Measurements from ENCODE around the gene GALNT18. TPM values are rescaled to one million over a fixed set of nuclear protein-coding genes. Genes with fewer than 3 reads are reported as not detected.

The GALNT18 gene
- total and polyA plus RNA-seq, 2 of the 4 experiments (the other 2 are of a cell fraction): 9.5 to 11.3 TPM

DNA sequence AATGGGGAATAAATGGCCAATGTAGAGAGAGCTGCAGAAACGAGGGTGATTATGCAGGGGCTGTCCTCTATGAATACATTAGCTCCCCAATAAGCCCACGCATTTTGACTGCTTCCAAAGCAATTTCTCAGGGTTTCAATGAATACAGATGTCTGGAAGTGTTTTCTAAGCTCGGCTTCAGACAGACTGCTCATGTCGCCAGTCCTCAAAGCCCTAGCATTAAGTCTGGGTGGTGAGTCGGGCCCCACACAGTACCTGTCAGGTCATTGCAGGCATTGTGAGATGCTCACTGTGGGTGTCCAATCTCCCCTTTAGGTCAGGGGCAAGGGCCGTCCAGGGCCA lies 250.9 kb downstream of the GALNT18 start:
- no peak overlapping the region for H3K56ac ChIP-seq (ENCODE audit: extremely low read depth, insufficient read depth, low read length)
- in situ Hi-C loops (cut with MboI; ENCODE audit: low sequenced_read_pairs) (no loop called here), dilution Hi-C loops (cut with HindIII; ENCODE audit: low sequenced_read_pairs, unreplicated experiment) (no loop called here), intact Hi-C loops (cut with micrococcal nuclease) (no loop called here)
- no peak for TF ChIP-seq CHD1 (IDR thresholded peaks at IDR 0.05; ENCODE audit: low read depth, low read length)
- TF ChIP-seq SMC3 (IDR thresholded peaks at IDR 0.05; ENCODE audit: low read depth, low read length): no peak
- no peak for TF ChIP-seq BHLHE40 (IDR thresholded peaks at IDR 0.05; ENCODE audit: low read depth, low read length)
- TF ChIP-seq POLR2A (IDR thresholded peaks at IDR 0.05; ENCODE audit: low read depth, low read length): no peak
- no peak for TF ChIP-seq NFE2L2 (IDR thresholded peaks at IDR 0.05; ENCODE audit: low read depth, low read length)
- no peaks in the 10 kb centered on the region for H3K9me3 ChIP-seq (ENCODE audit: control insufficient read depth, insufficient read depth, low read length)
- ChIA-PET CTCF (interaction anchor here (0.8 kb wide), 1 partner anchor 19 kb away, joined by 3 read pairs; no protein-coding TSS in a partner anchor), POLR2A (ENCODE audit: unreplicated experiment) (no interaction called here)
- H2BK20ac ChIP-seq (ENCODE audit: low read depth, low read length): no peak overlapping the region
- H3K9ac ChIP-seq (ENCODE audit: low read depth, low read length): no peak overlapping the region
- WGBS, 2 experiments (ENCODE audit: extremely low coverage in 2 of 2, insufficient read length in 1 of 2): no CpG with 5 or more reads among the region's 6 CpGs
- no peak overlapping the region for H3K23ac ChIP-seq (ENCODE audit: low read depth, low read length)
- H2BK5ac ChIP-seq (ENCODE audit: low read depth, low read length, poor library complexity, severe bottlenecking): no peak overlapping the region
- no peaks in the 10 kb centered on the region for H3K79me1 ChIP-seq (ENCODE audit: low read depth in 1 of 2, low read length in 2 of 2)
- H3K18ac ChIP-seq (ENCODE audit: low read depth, low read length): no peak overlapping the region
- no peak overlapping the region for H4K8ac ChIP-seq (ENCODE audit: low read depth in 2 of 2, low read length in 2 of 2)
- H3K27me3 ChIP-seq (ENCODE audit: control insufficient read depth, insufficient read depth, low read length): peaks cover 3% of the 10 kb centered on the region; the same call in 1 of the 2 replicates
- H2BK120ac ChIP-seq (ENCODE audit: low read depth, low read length): no peak overlapping the region
- H2BK15ac ChIP-seq (ENCODE audit: low read depth, low read length): no peak overlapping the region
- no peak overlapping the region for H2AFZ ChIP-seq (replicated peaks; ENCODE audit: low read length, poor library complexity)
- ATAC-seq (ENCODE audit: low read depth) (no peak), DNase-seq (no peak)
- H4K91ac ChIP-seq (ENCODE audit: insufficient read depth, low read depth, low read length): no peak overlapping the region
- no peaks in the 10 kb centered on the region for H3K4me1 ChIP-seq (ENCODE audit: control insufficient read depth, insufficient read depth, low read length)
- H3K4me3 ChIP-seq (ENCODE audit: insufficient read depth, low read depth, low read length): no peak overlapping the region
- no peak overlapping the region for H3K14ac ChIP-seq (replicated peaks; ENCODE audit: low read depth, low read length)
- H2AK5ac ChIP-seq (ENCODE audit: low read depth, low read length): no peak overlapping the region
- H2AK9ac ChIP-seq (replicated peaks; ENCODE audit: low read depth, low read length, poor library complexity): no peak overlapping the region
- H3K36me3 ChIP-seq (ENCODE audit: control insufficient read depth, insufficient read depth, low read length): no peaks in the 10 kb centered on the region
- H3K4me2 ChIP-seq (ENCODE audit: low read depth, low read length): no peak overlapping the region
- H4K5ac ChIP-seq (ENCODE audit: low read depth, low read length): no peak overlapping the region
- H3K9me1 ChIP-seq (ENCODE audit: insufficient read depth, low read length): no peaks in the 10 kb centered on the region
- H4K20me1 ChIP-seq (ENCODE audit: insufficient read depth, low read length): no peaks in the 10 kb centered on the region
- no peak overlapping the region for H3K27ac ChIP-seq (ENCODE audit: insufficient read depth, low read length)
- no TSS peak for BruUV-seq (replicated peaks)
- no peak overlapping the region for H3K4ac ChIP-seq (ENCODE audit: low read depth, low read length)

Data from IMR-90 (cell line).